ENCODE results near the gene TASL.
"Not testable (repeated sequence)": the region's sequence is repeated elsewhere in the genome, so short reads cannot be mapped to it uniquely, and the experiment has no call there.

Gene TASL

GRCh38 chrX:30576881-30577280 is 685 bp downstream of the TASL start:
- DNase-seq (ENCODE audit: low spot score) = no peak

- DNase-seq (ENCODE audit: low spot score) = no peak
Observed at GRCh38 chrX:30573125-30573524, 4.4 kb downstream of the TASL start.

- no peak for DNase-seq (ENCODE audit: low spot score)
Observed at GRCh38 chrX:30572678-30573077, 4.9 kb downstream of the TASL start.

GRCh38 chrX:30572004-30572403 is 5.6 kb downstream of the TASL start:
- DNase-seq (ENCODE audit: low spot score) = no peak

- DNase-seq (ENCODE audit: low spot score) = peak; percentile 8
Observed at GRCh38 chrX:30570505-30570904, 7.1 kb downstream of the TASL start.

GRCh38 chrX:30568136-30568535 is 9.4 kb downstream of the TASL start:
- DNase-seq (ENCODE audit: low spot score) = peak; percentile 22

GRCh38 chrX:30563070-30563469 is 14.5 kb downstream of the TASL start:
- not testable (repeated sequence) for DNase-seq (ENCODE audit: low spot score)

- peak; percentile 2 for DNase-seq (ENCODE audit: low spot score)
Observed at GRCh38 chrX:30561191-30561590, 16.4 kb downstream of the TASL start.

GRCh38 chrX:30538271-30538670 is 39.3 kb downstream of the TASL start:
- DNase-seq (ENCODE audit: low spot score) = no peak

- no peak for DNase-seq (ENCODE audit: low spot score)
Observed at GRCh38 chrX:30533835-30534234, 43.7 kb downstream of the TASL start.

GRCh38 chrX:30533266-30533665 is 44.3 kb downstream of the TASL start:
- DNase-seq (ENCODE audit: low spot score) = no peak

- peak; percentile 30 for DNase-seq (ENCODE audit: low spot score)
Observed at GRCh38 chrX:30530606-30531005, 47.0 kb downstream of the TASL start.

- DNase-seq (ENCODE audit: low spot score) = no peak
Observed at GRCh38 chrX:30525732-30526131, 51.8 kb downstream of the TASL start.

GRCh38 chrX:30521440-30522182 is 56.0 kb downstream of the TASL start:
- peak; percentile 34 for DNase-seq (ENCODE audit: low spot score)

- no peak for DNase-seq (ENCODE audit: low spot score)
Observed at GRCh38 chrX:30513284-30513683, 64.3 kb downstream of the TASL start.
